ENCODE data around the gene TOX3. TPM values are rescaled to one million over a fixed set of nuclear protein-coding genes. Genes with fewer than 3 reads are reported as not detected.

The TOX3 gene
- total RNA-seq, 1 donor from 2014 or later, result 84.8 TPM

- H3K27me3 Mint-ChIP-seq, result no peaks in the 10 kb centered on the region
These were observed 22.2 kb upstream of the TOX3 start for GRCh38 chr16:52568983-52569690.

GRCh38 chr16:52568495-52568894 lies 21.6 kb upstream of the TOX3 start:
- peaks cover 12% of the 10 kb centered on the region for H3K9me3 Mint-ChIP-seq (ENCODE audit: low read depth)
- no peak overlapping the region for H3K4me3 Mint-ChIP-seq (ENCODE audit: low read depth)
- H3K36me3 Mint-ChIP-seq (ENCODE audit: insufficient read depth), result no peaks in the 10 kb centered on the region
- no peaks in the 10 kb centered on the region for H3K27me3 Mint-ChIP-seq
- H3K4me1 Mint-ChIP-seq (ENCODE audit: low read depth), result peaks cover 55% of the 10 kb centered on the region
- DNase-seq (ENCODE audit: low spot score, unreplicated experiment), result no peak
- no peak for TF ChIP-seq CTCF (IDR thresholded peaks at IDR 0.05; ENCODE audit: unreplicated experiment)
- no peak overlapping the region for H3K27ac Mint-ChIP-seq

More at GRCh38 chr16:52568983-52569690, 22.2 kb upstream of the TOX3 start:
- no peak for TF ChIP-seq CTCF (IDR thresholded peaks at IDR 0.05; ENCODE audit: unreplicated experiment)
- no peak overlapping the region for H3K27ac Mint-ChIP-seq
- H3K4me3 Mint-ChIP-seq (ENCODE audit: low read depth), result no peak overlapping the region
- no peaks in the 10 kb centered on the region for H3K36me3 Mint-ChIP-seq (ENCODE audit: insufficient read depth)
- H3K9me3 Mint-ChIP-seq (ENCODE audit: low read depth), result peaks cover 12% of the 10 kb centered on the region
- no peak for DNase-seq (ENCODE audit: low spot score, unreplicated experiment)
- H3K4me1 Mint-ChIP-seq (ENCODE audit: low read depth), result peaks cover 55% of the 10 kb centered on the region

- DNase-seq (ENCODE audit: low spot score, unreplicated experiment), result no peak
- Mint-ChIP-seq H3K27ac (no peak overlapping the region), H3K4me3 (ENCODE audit: low read depth) (no peak overlapping the region), H3K27me3 (no peaks in the 10 kb centered on the region), H3K4me1 (ENCODE audit: low read depth) (peaks cover 54% of the 10 kb centered on the region), H3K36me3 (ENCODE audit: insufficient read depth) (no peaks in the 10 kb centered on the region), H3K9me3 (ENCODE audit: low read depth) (peaks cover 12% of the 10 kb centered on the region)
- no peak for TF ChIP-seq CTCF (IDR thresholded peaks at IDR 0.05; ENCODE audit: unreplicated experiment)
These were observed 20.2 kb upstream of the TOX3 start for GRCh38 chr16:52567193-52567592.

GRCh38 chr16:52563767-52564611 lies 17.0 kb upstream of the TOX3 start:
- Mint-ChIP-seq H3K36me3 (ENCODE audit: insufficient read depth) (no peaks in the 10 kb centered on the region), H3K27me3 (no peaks in the 10 kb centered on the region), H3K4me1 (ENCODE audit: low read depth) (peaks cover 69% of the 10 kb centered on the region), H3K4me3 (ENCODE audit: low read depth) (no peak overlapping the region), H3K9me3 (ENCODE audit: low read depth) (peaks cover 4% of the 10 kb centered on the region), H3K27ac (peak overlapping the region; percentile 75)
- no peak for DNase-seq (ENCODE audit: low spot score, unreplicated experiment)
- TF ChIP-seq CTCF (IDR thresholded peaks at IDR 0.05; ENCODE audit: unreplicated experiment), result no peak

GRCh38 chr16:52562770-52563169 lies 15.8 kb upstream of the TOX3 start:
- no peaks in the 10 kb centered on the region for H3K27me3 Mint-ChIP-seq
- peaks cover 4% of the 10 kb centered on the region for H3K9me3 Mint-ChIP-seq (ENCODE audit: low read depth)
- H3K27ac Mint-ChIP-seq, result peak overlapping the region; percentile 95
- H3K36me3 Mint-ChIP-seq (ENCODE audit: insufficient read depth), result no peaks in the 10 kb centered on the region
- no peak for DNase-seq (ENCODE audit: low spot score, unreplicated experiment)
- peaks cover 67% of the 10 kb centered on the region for H3K4me1 Mint-ChIP-seq (ENCODE audit: low read depth)
- TF ChIP-seq CTCF (IDR thresholded peaks at IDR 0.05; ENCODE audit: unreplicated experiment), result no peak
- no peak overlapping the region for H3K4me3 Mint-ChIP-seq (ENCODE audit: low read depth)
